ENCODE data around the gene ORC5. TPM values are rescaled to one million over a fixed set of nuclear protein-coding genes. Genes with fewer than 3 reads are reported as not detected.
"Not testable (repeated sequence)": the region's sequence is repeated elsewhere in the genome, so short reads cannot be mapped to it uniquely, and the experiment has no call there.

ORC5 gene
- polyA plus RNA-seq, 2 of the 4 experiments (the other 2 are of a cell fraction) = 17.8 to 28.4 TPM

GRCh38 chr7:104241135-104241534 lies 33.3 kb upstream of the ORC5 start (continued):
- TF ChIP-seq, protein P1, sequence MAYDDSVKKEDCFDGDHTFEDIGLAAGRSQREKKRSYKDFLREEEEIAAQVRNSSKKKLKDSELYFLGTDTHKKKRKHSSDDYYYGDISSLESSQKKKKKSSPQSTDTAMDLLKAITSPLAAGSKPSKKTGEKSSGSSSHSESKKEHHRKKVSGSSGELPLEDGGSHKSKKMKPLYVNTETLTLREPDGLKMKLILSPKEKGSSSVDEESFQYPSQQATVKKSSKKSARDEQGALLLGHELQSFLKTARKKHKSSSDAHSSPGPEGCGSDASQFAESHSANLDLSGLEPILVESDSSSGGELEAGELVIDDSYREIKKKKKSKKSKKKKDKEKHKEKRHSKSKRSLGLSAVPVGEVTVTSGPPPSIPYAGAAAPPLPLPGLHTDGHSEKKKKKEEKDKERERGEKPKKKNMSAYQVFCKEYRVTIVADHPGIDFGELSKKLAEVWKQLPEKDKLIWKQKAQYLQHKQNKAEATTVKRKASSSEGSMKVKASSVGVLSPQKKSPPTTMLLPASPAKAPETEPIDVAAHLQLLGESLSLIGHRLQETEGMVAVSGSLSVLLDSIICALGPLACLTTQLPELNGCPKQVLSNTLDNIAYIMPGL (CRISPR knock-in tag; IDR thresholded peaks at IDR 0.05; ENCODE audit: borderline replicate concordance) = no peak
- TF ChIP-seq MAFK (IDR thresholded peaks at IDR 0.05; ENCODE audit: partially characterized antibody) (no peak), SREBF2 (IDR thresholded peaks at IDR 0.05) (no peak), REST (IDR thresholded peaks at IDR 0.05) (no peak)
- TF ChIP-seq, protein P2, sequence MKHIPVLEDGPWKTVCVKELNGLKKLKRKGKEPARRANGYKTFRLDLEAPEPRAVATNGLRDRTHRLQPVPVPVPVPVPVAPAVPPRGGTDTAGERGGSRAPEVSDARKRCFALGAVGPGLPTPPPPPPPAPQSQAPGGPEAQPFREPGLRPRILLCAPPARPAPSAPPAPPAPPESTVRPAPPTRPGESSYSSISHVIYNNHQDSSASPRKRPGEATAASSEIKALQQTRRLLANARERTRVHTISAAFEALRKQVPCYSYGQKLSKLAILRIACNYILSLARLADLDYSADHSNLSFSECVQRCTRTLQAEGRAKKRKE (CRISPR knock-in tag; IDR thresholded peaks at IDR 0.05; ENCODE audit: low read depth) = no peak

DNA sequence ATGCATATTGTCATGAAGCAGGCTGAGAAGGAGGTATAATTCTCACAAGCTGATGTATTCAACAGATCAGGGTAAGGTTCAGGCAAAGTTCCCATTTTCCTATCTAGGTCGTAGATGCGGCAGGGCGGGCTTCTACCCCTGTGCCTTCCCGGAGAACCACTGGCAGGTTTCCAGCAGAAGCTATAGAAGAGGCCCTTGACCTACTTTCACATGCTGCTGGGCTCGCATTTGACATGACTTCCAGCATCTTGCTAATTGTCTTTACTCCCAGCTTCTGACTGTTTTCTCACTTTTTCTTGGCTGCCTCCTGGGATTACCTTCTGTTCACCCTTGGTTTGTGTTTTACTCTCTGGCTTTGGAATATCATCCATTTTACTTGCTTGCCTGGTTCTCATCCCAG lies 32.6 kb upstream of the ORC5 start:
- ATAC-seq = no peak
- no peaks in the 10 kb centered on the region for H3K9me3 ChIP-seq
- TF ChIP-seq ZNF302 (CRISPR knock-in tag; IDR thresholded peaks at IDR 0.05) (no peak), SREBF2 (IDR thresholded peaks at IDR 0.05) (no peak), RFX5 (IDR thresholded peaks at IDR 0.05) (no peak), FOSB (CRISPR knock-in tag; IDR thresholded peaks at IDR 0.05) (no peak), RARB (CRISPR knock-in tag; IDR thresholded peaks at IDR 0.05) (no peak), RNF2 (IDR thresholded peaks at IDR 0.05; ENCODE audit: borderline replicate concordance, low read depth) (no peak), GATA3 (IDR thresholded peaks at IDR 0.05; ENCODE audit: borderline replicate concordance) (no peak), TFCP2L1 (CRISPR knock-in tag; IDR thresholded peaks at IDR 0.05) (no peak), HOXB13 (CRISPR knock-in tag; IDR thresholded peaks at IDR 0.05; ENCODE audit: low read depth) (no peak), ZFP36 (IDR thresholded peaks at IDR 0.05; ENCODE audit: borderline replicate concordance, partially characterized antibody) (no peak), EHMT2 (IDR thresholded peaks at IDR 0.05; ENCODE audit: low read depth) (no peak), CTCF (IDR thresholded peaks at IDR 0.05) (no peak), MAZ (IDR thresholded peaks at IDR 0.05; ENCODE audit: borderline replicate concordance, low read depth, low read length) (no peak), POLR2A (IDR thresholded peaks at IDR 0.05; ENCODE audit: low read length) (no peak), PBX3 (IDR thresholded peaks at IDR 0.05) (no peak), JUNB (IDR thresholded peaks at IDR 0.05) (no peak)

DNA sequence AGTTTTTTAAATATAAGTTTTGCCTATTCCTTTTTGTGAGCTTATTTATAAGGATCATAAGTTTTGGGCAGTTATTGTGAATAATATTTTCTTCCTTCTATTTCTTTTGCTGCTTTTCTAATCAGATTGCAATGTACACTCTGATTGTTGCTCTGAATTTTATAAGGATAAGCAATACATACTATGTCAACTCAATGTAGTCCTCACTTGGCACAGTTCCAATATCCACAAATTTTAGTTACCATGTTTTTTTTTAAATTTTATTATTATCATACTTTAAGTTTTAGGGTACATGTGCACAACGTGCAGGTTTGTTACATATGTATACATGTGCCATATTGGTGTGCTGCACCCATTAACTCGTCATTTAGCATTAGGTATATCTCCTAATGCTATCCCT lies 27.2 kb upstream of the ORC5 start:
- DNase-seq (ENCODE audit: low read depth in 1 of 2, low spot score in 1 of 2); POLR2A ChIA-PET; ATAC-seq; H3K27ac ChIP-seq; H3K4me2 ChIP-seq; H3K4me3 ChIP-seq; H3K9me3 ChIP-seq; FAIRE-seq; H3K4me1 ChIP-seq: not testable (repeated sequence)
- CTCF ChIA-PET = interaction anchor here (0.5 kb wide), 1 partner anchor 684 kb away, joined by 3 read pairs; no protein-coding TSS in a partner anchor
- WGBS (ENCODE audit: missing lambda C conversion rate) = 33% methylated on average over 2 of the region's 2 CpGs

More for the DNA sequence above, 32.6 kb upstream of the ORC5 start:
- Histone ChIP-seq H3K4me2 (no peak overlapping the region), H3K4me1 (no peaks in the 10 kb centered on the region), H3K4me3 (no peak overlapping the region), H3K27ac (no peak overlapping the region)
- 18% methylated on average over 5 of the region's 5 CpGs for WGBS (ENCODE audit: missing lambda C conversion rate)
- DNase-seq (ENCODE audit: low read depth in 1 of 2, low spot score in 1 of 2) (no peak), FAIRE-seq (no peak)
- POLR2A ChIA-PET = no interaction called here
- CTCF ChIA-PET = interaction anchor here (1.6 to 3.7 kb wide), 2 partner anchors 9 to 12 kb away, joined by 4 to 23 read pairs; no protein-coding TSS in a partner anchor
